HCT116 (cell line): ENCODE measurements around the gene GNAI3. TPM values are rescaled to one million over a fixed set of nuclear protein-coding genes. Genes with fewer than 3 reads are reported as not detected.

Source experiments
- ATAC-seq: fragments of 200-7000 bp; cut with Tn5 transposase; 2 replicates; pipeline ENCODE4 v1.9.1; 2020; ENCODE audit warnings: mild to moderate bottlenecking, moderate library complexity
- BruUV-seq: library from RNA; stranded (reverse); fragments of 400-500 nt; replicated peaks from 2 replicates; lab custom pipeline; 2021; lab: Mats Ljungman, UMichigan
- CTCF ChIA-PET: fragments of 300-600 bp; sonication (Branson Sonifier 250); formaldehyde crosslinking; loops from one replicate; lab custom pipeline; 2021; ENCODE audit warnings: antibody characterized with exemption; lab: Charles Lee
- POLR2A ChIA-PET: fragments of 300-600, 350-600 bp; sonication (Branson Sonifier 250); formaldehyde crosslinking; loops from one replicate; lab custom pipeline; 2021; ENCODE audit warnings: antibody characterized with exemption; lab: Charles Lee
- RAD21 ChIA-PET, 2 experiments: fragments of 300-600 bp; sonication (Branson Sonifier 250); formaldehyde crosslinking; loops; one replicate each; lab custom pipeline; 2023; ENCODE audit warnings: low total read pairs in 2 of 2; ENCODE audit not compliant: uncharacterized antibody in 2 of 2, unreplicated experiment in 2 of 2, low non-redundant PET in 1 of 2; lab: Charles Lee
- DNase-seq: peaks from one replicate; pipeline ENCODE4 v3.0.0-alpha.2; 2010; ENCODE audit warnings: low read depth, low spot score
- H2AFZ ChIP-seq: fragments of 200-600 bp; shearing (Covaris generic), sonication (generic); 2 replicates; pipeline ENCODE4 v1.6.1; 2017; ENCODE audit warnings: low read depth, mixed run types, mixed read lengths, antibody characterized with exemption, low read length; ENCODE audit not compliant: poor library complexity, severe bottlenecking
- H3K27ac ChIP-seq: 2 replicates; pipeline ENCODE4 v1.5.1; 2012; ENCODE audit warnings: low read depth, low read length
- H3K27me3 ChIP-seq: fragments of 200-600 bp; sonication (generic); 2 replicates; pipeline ENCODE4 v1.6.1; 2016; ENCODE audit warnings: mixed run types, low read length, mixed read lengths; ENCODE audit not compliant: insufficient read depth
- H3K36me3 ChIP-seq, 2 experiments: fragments of 200-500 bp in 1 of 2; fragments of 200-600 bp in 1 of 2; sonication (Bioruptor generic) in 1 of 2; sonication (generic) in 1 of 2; 2 replicates each; pipeline versions ENCODE4 v1.5.1 to v1.6.1; 2014 to 2016; ENCODE audit warnings: low read length in 2 of 2, inconsistent platforms in 1 of 2, mixed read lengths in 1 of 2, mixed run types in 1 of 2; ENCODE audit not compliant: insufficient read depth in 2 of 2, control insufficient read depth in 1 of 2
- H3K4me1 ChIP-seq, 2 experiments: fragments of 200-600 bp in 1 of 2; sonication (generic) in 1 of 2; 2 replicates each; pipeline versions ENCODE4 v1.5.1 to v1.6.1; 2012 to 2017; ENCODE audit warnings: low read length in 2 of 2, inconsistent platforms in 1 of 2, mild to moderate bottlenecking in 1 of 2, mixed read lengths in 1 of 2, mixed run types in 1 of 2, moderate library complexity in 1 of 2; ENCODE audit not compliant: insufficient read depth in 2 of 2, control insufficient read depth in 1 of 2
- H3K4me2 ChIP-seq: fragments of 200-600 bp; sonication (generic); 2 replicates; pipeline ENCODE4 v1.6.1; 2017; ENCODE audit warnings: mixed run types, low read length, mixed read lengths
- H3K4me3 ChIP-seq, 2 experiments: fragments of 200-600 bp in 1 of 2; sonication (generic) in 1 of 2; replicated peaks in 1 of 2; 2 replicates each; pipeline ENCODE4 v1.5.1; 2011 to 2016; ENCODE audit warnings: low read length in 2 of 2, control low read depth in 1 of 2, low read depth in 1 of 2, mild to moderate bottlenecking in 1 of 2, mixed read lengths in 1 of 2, mixed run types in 1 of 2
- H3K79me2 ChIP-seq: fragments of 200-600 bp; sonication (generic); 2 replicates; pipeline ENCODE4 v1.6.1; 2017; ENCODE audit warnings: mild to moderate bottlenecking, mixed run types, low read length, moderate library complexity, mixed read lengths; ENCODE audit not compliant: insufficient read depth
- H3K9ac ChIP-seq: fragments of 200-600 bp; sonication (generic); 2 replicates; pipeline ENCODE4 v1.6.1; 2016; ENCODE audit warnings: low read length, mixed read lengths
- H3K9me2 ChIP-seq: fragments of 200-600 bp; sonication (generic), shearing (Covaris generic); 2 replicates; pipeline ENCODE4 v1.6.1; 2017; ENCODE audit warnings: mixed run types, mild to moderate bottlenecking, moderate library complexity; ENCODE audit not compliant: insufficient read depth
- H3K9me3 ChIP-seq, 2 experiments: fragments of 200-500 bp in 1 of 2; fragments of 200-600 bp in 1 of 2; sonication (Bioruptor generic) in 1 of 2; sonication (generic) in 1 of 2; 2 replicates each; pipeline ENCODE4 v1.6.1; 2014 to 2017; ENCODE audit warnings: low read length in 2 of 2, mixed read lengths in 2 of 2, inconsistent platforms in 1 of 2, low read depth in 1 of 2, mild to moderate bottlenecking in 1 of 2, mixed run types in 1 of 2, moderate library complexity in 1 of 2; ENCODE audit not compliant: control insufficient read depth in 1 of 2, insufficient read depth in 1 of 2
- H4K20me1 ChIP-seq: fragments of 200-600 bp; sonication (generic), shearing (Covaris generic); 2 replicates; pipeline ENCODE4 v1.6.1; 2017; ENCODE audit warnings: mixed run types, mild to moderate bottlenecking, moderate library complexity; ENCODE audit not compliant: insufficient read depth
- CBX3 ChIP-seq: IDR thresholded peaks from 2 replicates; pipeline ENCODE4 v1.6.1; 2012; ENCODE audit warnings: low read depth
- EZH2 ChIP-seq: fragments of 200-600 bp; sonication (generic); IDR thresholded peaks from 2 replicates; pipeline ENCODE4 v1.6.1; 2017; ENCODE audit warnings: antibody characterized with exemption, mixed run types
- JUND ChIP-seq: IDR thresholded peaks from 2 replicates; pipeline ENCODE4 v1.6.1; 2012
- MAX ChIP-seq: IDR thresholded peaks from 2 replicates; pipeline ENCODE4 v1.6.1; 2012
- POLR2A ChIP-seq: IDR thresholded peaks from 2 replicates; pipeline ENCODE4 v1.7.0; 2011; ENCODE audit warnings: borderline replicate concordance; ENCODE audit not compliant: insufficient read depth, insufficient read length; ENCODE audit errors: extremely low read depth
- POLR2AphosphoS5 ChIP-seq: IDR thresholded peaks from 2 replicates; pipeline ENCODE4 v1.6.1; 2011; ENCODE audit warnings: mild to moderate bottlenecking, low read depth, low read length, moderate library complexity
- REST ChIP-seq: IDR thresholded peaks from 2 replicates; pipeline ENCODE4 v1.6.1; 2012; ENCODE audit warnings: low read depth
- SIN3A ChIP-seq: IDR thresholded peaks from 2 replicates; pipeline ENCODE4 v1.6.1; 2012; ENCODE audit warnings: low read depth
- ZFX ChIP-seq: fragments of 450-650 bp; IDR thresholded peaks from 2 replicates; pipeline ENCODE4 v1.6.1; 2017
- ZNF274 ChIP-seq: fragments of 200-500 bp; sonication (Bioruptor generic); IDR thresholded peaks from 2 replicates; pipeline ENCODE4 v1.6.1; 2014; ENCODE audit warnings: mild to moderate bottlenecking, low read depth, low read length, inconsistent platforms
- intact Hi-C: fragments of 100-400 bp; cut with micrococcal nuclease; formaldehyde crosslinking; loops from 2 replicates; pipeline ENCODE4 v1.10.0; 2022
- total RNA-seq: library from RNA; stranded (reverse); gene quantifications from one replicate; pipeline ENCODE4 v1.2.1, GENCODE V29; 2021; ENCODE audit not compliant: unreplicated experiment
- TF ChIP-seq, protein P1 (sequence below): IDR thresholded peaks from 2 replicates; pipeline ENCODE4 v1.6.1; 2011; ENCODE audit warnings: mild to moderate bottlenecking, low read length, moderate library complexity; ENCODE audit not compliant: insufficient replicate concordance; ENCODE audit errors: extremely low read depth

The GNAI3 gene
- total RNA-seq, 1 experiment from 2014 or later, result 9.5 TPM

DNA sequence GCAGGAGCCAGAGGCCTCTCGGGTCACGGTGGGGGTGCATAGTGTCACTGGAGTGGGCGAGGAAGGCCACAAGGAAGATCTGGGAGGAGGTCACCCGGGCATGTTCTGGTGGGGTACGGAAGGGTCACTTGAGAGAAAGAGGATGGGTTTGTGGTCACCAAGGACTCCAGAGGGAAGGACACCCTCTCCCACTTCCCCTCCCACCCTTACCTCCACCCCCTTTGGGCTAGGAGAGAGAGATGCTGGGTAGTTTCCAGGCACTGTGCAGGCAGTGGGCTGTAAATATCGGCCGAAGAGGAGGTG lies 39.6 kb upstream of the GNAI3 start:
- Histone ChIP-seq H3K27ac (no peak overlapping the region), H3K27me3 (peaks cover 7% of the 10 kb centered on the region; the same call in 1 of the 2 replicates), H3K4me3 (no peak overlapping the region), H2AFZ (no peak overlapping the region), H3K4me2 (no peak overlapping the region), H3K9ac (no peak overlapping the region), H3K4me1 (peaks cover 0 to 5% of the 10 kb centered on the region in 2 experiments; a peak in 2 of 4 replicates), H3K36me3 (no peaks in the 10 kb centered on the region), H4K20me1 (no peaks in the 10 kb centered on the region), H3K9me3 (no peaks in the 10 kb centered on the region), H3K9me2 (no peaks in the 10 kb centered on the region; the same call in 1 of the 2 replicates), H3K79me2 (no peaks in the 10 kb centered on the region)
- ChIA-PET POLR2A (no interaction called here), RAD21 (no interaction called here), CTCF (no interaction called here)
- intact Hi-C loops, result no loop called here
- no peak for TF ChIP-seq ZFX
- no TSS peak for BruUV-seq
- ATAC-seq (no peak), DNase-seq (no peak)

DNA sequence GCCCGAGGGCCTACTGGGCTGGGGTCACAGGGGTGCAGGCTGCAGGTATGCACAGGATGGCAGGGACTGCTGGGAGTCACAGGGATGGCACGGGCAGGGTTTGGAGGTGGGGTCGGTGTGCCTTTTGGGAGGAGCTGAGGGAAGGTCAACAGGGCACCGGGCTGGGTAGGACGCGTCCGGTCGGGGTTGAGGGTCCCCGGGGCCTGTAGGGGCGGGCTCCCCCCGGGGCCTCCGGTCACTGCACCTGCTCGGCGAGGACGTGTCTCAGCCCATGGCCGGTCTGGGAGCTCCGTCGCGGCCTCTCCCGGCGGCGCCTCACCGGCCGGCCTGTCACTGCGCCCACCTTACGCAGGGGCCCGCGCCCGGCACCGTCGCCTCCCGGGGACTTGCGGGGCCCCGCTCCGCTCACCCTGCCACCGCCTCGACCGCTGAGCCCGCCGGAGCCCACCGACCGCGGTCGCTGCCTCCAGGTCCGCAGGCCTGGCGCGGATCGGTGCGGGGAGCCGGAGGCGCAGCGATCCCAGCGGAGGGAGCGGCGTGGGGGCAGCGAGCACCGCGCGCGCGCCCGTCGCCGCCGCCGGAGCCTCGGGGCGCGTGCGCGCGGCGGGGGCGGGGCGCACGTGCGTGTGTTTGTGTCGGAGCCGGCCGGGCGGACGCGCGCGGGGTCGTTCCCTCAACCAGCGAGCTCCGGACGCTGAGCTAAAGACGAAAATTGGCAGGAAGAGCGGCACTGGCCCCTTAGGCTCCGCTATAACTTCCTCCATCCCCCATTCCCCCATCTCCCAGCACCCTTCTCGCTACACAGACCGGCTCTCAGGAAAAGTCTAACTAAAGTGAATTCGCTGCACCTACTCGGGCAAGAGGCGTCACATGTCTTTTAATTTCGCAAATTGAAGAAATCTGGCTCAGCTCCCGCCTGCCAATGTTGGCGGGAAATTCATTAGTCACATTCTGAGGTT lies 39.0 kb upstream of the GNAI3 start, which contains the start of gene AMIGO1:
Gene AMIGO1, minus strand, starts transcription at position 552 of the 959 bp plus-strand sequence. CDS start 815 bp downstream, outside the sequence.
- intact Hi-C loops, result no loop called here
- Histone ChIP-seq H3K79me2 (no peaks in the 10 kb centered on the region), H3K9ac (0 out of 2 replicates have a peak within 1 kb of the TSS, but pooled peaks have one; percentile 20), H3K4me1 (peaks cover 0 to 5% of the 10 kb centered on the region in 2 experiments; a peak in 2 of 4 replicates), H3K4me3 (peak within 1 kb of the TSS; percentile 22 to 38; a peak in 2 of 4 replicates), H2AFZ (peak within 1 kb of the TSS; percentile 39), H3K9me2 (no peaks in the 10 kb centered on the region; the same call in 1 of the 2 replicates), H3K36me3 (no peaks in the 10 kb centered on the region), H3K27ac (no peak within 1 kb of the TSS), H3K9me3 (no peaks in the 10 kb centered on the region), H3K27me3 (peaks cover 7% of the 10 kb centered on the region; the same call in 1 of the 2 replicates), H4K20me1 (no peaks in the 10 kb centered on the region)
- ATAC-seq (peak; percentile 62), DNase-seq (no peak)
- ChIA-PET POLR2A (no interaction called here), CTCF (interaction anchor here (0.6 to 1.7 kb wide), 2 partner anchors 22 to 308 kb away, joined by 3 to 5 read pairs; no protein-coding TSS in a partner anchor), RAD21 (no interaction called here)
- no TSS peak for BruUV-seq
- TF ChIP-seq ZNF274 (no peak), POLR2AphosphoS5 (no peak), JUND (no peak), POLR2A (no peak), CBX3 (no peak), REST (no peak), EZH2 (no peak), SIN3A (no peak), MAX (no peak)
- TF ChIP-seq, protein P1, sequence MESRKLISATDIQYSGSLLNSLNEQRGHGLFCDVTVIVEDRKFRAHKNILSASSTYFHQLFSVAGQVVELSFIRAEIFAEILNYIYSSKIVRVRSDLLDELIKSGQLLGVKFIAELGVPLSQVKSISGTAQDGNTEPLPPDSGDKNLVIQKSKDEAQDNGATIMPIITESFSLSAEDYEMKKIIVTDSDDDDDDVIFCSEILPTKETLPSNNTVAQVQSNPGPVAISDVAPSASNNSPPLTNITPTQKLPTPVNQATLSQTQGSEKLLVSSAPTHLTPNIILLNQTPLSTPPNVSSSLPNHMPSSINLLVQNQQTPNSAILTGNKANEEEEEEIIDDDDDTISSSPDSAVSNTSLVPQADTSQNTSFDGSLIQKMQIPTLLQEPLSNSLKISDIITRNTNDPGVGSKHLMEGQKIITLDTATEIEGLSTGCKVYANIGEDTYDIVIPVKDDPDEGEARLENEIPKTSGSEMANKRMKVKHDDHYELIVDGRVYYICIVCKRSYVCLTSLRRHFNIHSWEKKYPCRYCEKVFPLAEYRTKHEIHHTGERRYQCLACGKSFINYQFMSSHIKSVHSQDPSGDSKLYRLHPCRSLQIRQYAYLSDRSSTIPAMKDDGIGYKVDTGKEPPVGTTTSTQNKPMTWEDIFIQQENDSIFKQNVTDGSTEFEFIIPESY, result no peak
- TF ChIP-seq, all 23 proteins: peak for 0
- H3K4me2 ChIP-seq, result peak within 1 kb of the TSS; percentile 68
